ENCODE results near the gene SCARB1. TPM values are rescaled to one million over a fixed set of nuclear protein-coding genes. Genes with fewer than 3 reads are reported as not detected.
A peak's percentile ranks its signal among the peaks of the same experiment; 100 is the strongest.

SCARB1 gene
- polyA plus RNA-seq, 1 donor: 167 TPM

GRCh38 chr12:124741211-124741610 is 122.5 kb downstream of the SCARB1 start:
- Histone ChIP-seq H3K4me1 (ENCODE audit: control insufficient read depth, insufficient read depth, low read length) (peaks cover 2% of the 10 kb centered on the region), H3K27ac (ENCODE audit: low read length) (no peak overlapping the region)
- no peak for DNase-seq

GRCh38 chr12:124740691-124741137 is 123.0 kb downstream of the SCARB1 start:
- DNase-seq: no peak
- Histone ChIP-seq H3K27me3 (ENCODE audit: control insufficient read depth, insufficient read depth, low read length) (peaks cover 5% of the 10 kb centered on the region), H3K4me3 (ENCODE audit: low read length) (no peak overlapping the region), H3K27ac (ENCODE audit: low read length) (no peak overlapping the region), H3K9me3 (ENCODE audit: control insufficient read depth, low read depth, low read length) (peaks cover 7% of the 10 kb centered on the region), H3K4me1 (ENCODE audit: control insufficient read depth, insufficient read depth, low read length) (no peaks in the 10 kb centered on the region), H3K36me3 (ENCODE audit: control insufficient read depth, insufficient read depth, low read length) (no peaks in the 10 kb centered on the region)
- no CpG with 5 or more reads among the region's 11 CpGs for whole genome bisulfite sequencing (ENCODE audit: insufficient coverage, low lambda C conversion rate)

More at GRCh38 chr12:124741211-124741610, 122.5 kb downstream of the SCARB1 start:
- peaks cover 5% of the 10 kb centered on the region for H3K27me3 ChIP-seq (ENCODE audit: control insufficient read depth, insufficient read depth, low read length)
- no peak overlapping the region for H3K4me3 ChIP-seq (ENCODE audit: low read length)
- no peaks in the 10 kb centered on the region for H3K36me3 ChIP-seq (ENCODE audit: control insufficient read depth, insufficient read depth, low read length)
- H3K9me3 ChIP-seq (ENCODE audit: control insufficient read depth, low read depth, low read length): peaks cover 7% of the 10 kb centered on the region
- no CpG with 5 or more reads among the region's 7 CpGs for WGBS (ENCODE audit: insufficient coverage, low lambda C conversion rate)

- no CpG with 5 or more reads among the region's 5 CpGs for WGBS (ENCODE audit: insufficient coverage, low lambda C conversion rate)
- no peak for DNase-seq
- H3K4me3 ChIP-seq (ENCODE audit: low read length): no peak overlapping the region
Measured at GRCh38 chr12:124739953-124740561, 123.6 kb downstream of the SCARB1 start.

GRCh38 chr12:124738636-124739467 is 124.8 kb downstream of the SCARB1 start:
- 36% methylated on average over 3 of the region's 34 CpGs for WGBS (ENCODE audit: insufficient coverage, low lambda C conversion rate)
- Histone ChIP-seq H3K27me3 (ENCODE audit: control insufficient read depth, insufficient read depth, low read length) (peaks cover 5% of the 10 kb centered on the region), H3K4me1 (ENCODE audit: control insufficient read depth, insufficient read depth, low read length) (no peaks in the 10 kb centered on the region), H3K27ac (ENCODE audit: low read length) (no peak overlapping the region), H3K36me3 (ENCODE audit: control insufficient read depth, insufficient read depth, low read length) (no peaks in the 10 kb centered on the region), H3K4me3 (ENCODE audit: low read length) (no peak overlapping the region), H3K9me3 (ENCODE audit: control insufficient read depth, low read depth, low read length) (peaks cover 7% of the 10 kb centered on the region)
- peak in 1 of 2 donors; percentile 57 for DNase-seq

More at GRCh38 chr12:124739953-124740561, 123.6 kb downstream of the SCARB1 start:
- Histone ChIP-seq H3K9me3 (ENCODE audit: control insufficient read depth, low read depth, low read length) (peaks cover 7% of the 10 kb centered on the region), H3K27me3 (ENCODE audit: control insufficient read depth, insufficient read depth, low read length) (peaks cover 5% of the 10 kb centered on the region), H3K27ac (ENCODE audit: low read length) (no peak overlapping the region), H3K4me1 (ENCODE audit: control insufficient read depth, insufficient read depth, low read length) (no peaks in the 10 kb centered on the region), H3K36me3 (ENCODE audit: control insufficient read depth, insufficient read depth, low read length) (no peaks in the 10 kb centered on the region)

GRCh38 chr12:124737772-124738635 is 125.7 kb downstream of the SCARB1 start:
- H3K4me1 ChIP-seq (ENCODE audit: control insufficient read depth, insufficient read depth, low read length): no peaks in the 10 kb centered on the region
- no peak overlapping the region for H3K27ac ChIP-seq (ENCODE audit: low read length)
- WGBS (ENCODE audit: insufficient coverage, low lambda C conversion rate): no CpG with 5 or more reads among the region's 15 CpGs
- H3K27me3 ChIP-seq (ENCODE audit: control insufficient read depth, insufficient read depth, low read length): peaks cover 5% of the 10 kb centered on the region
- no peak overlapping the region for H3K4me3 ChIP-seq (ENCODE audit: low read length)
- H3K9me3 ChIP-seq (ENCODE audit: control insufficient read depth, low read depth, low read length): peaks cover 7% of the 10 kb centered on the region
- no peak for DNase-seq
- H3K36me3 ChIP-seq (ENCODE audit: control insufficient read depth, insufficient read depth, low read length): no peaks in the 10 kb centered on the region

- peaks cover 5% of the 10 kb centered on the region for H3K27me3 ChIP-seq (ENCODE audit: control insufficient read depth, insufficient read depth, low read length)
- H3K4me1 ChIP-seq (ENCODE audit: control insufficient read depth, insufficient read depth, low read length): no peaks in the 10 kb centered on the region
- peaks cover 7% of the 10 kb centered on the region for H3K9me3 ChIP-seq (ENCODE audit: control insufficient read depth, low read depth, low read length)
- no peak for DNase-seq
- no peak overlapping the region for H3K4me3 ChIP-seq (ENCODE audit: low read length)
- no peak overlapping the region for H3K27ac ChIP-seq (ENCODE audit: low read length)
- no CpG with 5 or more reads among the region's 8 CpGs for WGBS (ENCODE audit: insufficient coverage, low lambda C conversion rate)
- H3K36me3 ChIP-seq (ENCODE audit: control insufficient read depth, insufficient read depth, low read length): no peaks in the 10 kb centered on the region
Measured at GRCh38 chr12:124737040-124737419, 126.6 kb downstream of the SCARB1 start.

GRCh38 chr12:124736115-124737039 is 127.3 kb downstream of the SCARB1 start:
- Histone ChIP-seq H3K27ac (ENCODE audit: low read length) (no peak overlapping the region), H3K9me3 (ENCODE audit: control insufficient read depth, low read depth, low read length) (peaks cover 7% of the 10 kb centered on the region), H3K36me3 (ENCODE audit: control insufficient read depth, insufficient read depth, low read length) (no peaks in the 10 kb centered on the region), H3K4me1 (ENCODE audit: control insufficient read depth, insufficient read depth, low read length) (no peaks in the 10 kb centered on the region), H3K27me3 (ENCODE audit: control insufficient read depth, insufficient read depth, low read length) (peaks cover 5% of the 10 kb centered on the region), H3K4me3 (ENCODE audit: low read length) (no peak overlapping the region)
- DNase-seq: no peak
- no CpG with 5 or more reads among the region's 27 CpGs for WGBS (ENCODE audit: insufficient coverage, low lambda C conversion rate)

- 80% methylated on average over 1 of the region's 22 CpGs for WGBS (ENCODE audit: insufficient coverage, low lambda C conversion rate)
- no peak overlapping the region for H3K4me3 ChIP-seq (ENCODE audit: low read length)
- peaks cover 5% of the 10 kb centered on the region for H3K27me3 ChIP-seq (ENCODE audit: control insufficient read depth, insufficient read depth, low read length)
- no peak overlapping the region for H3K27ac ChIP-seq (ENCODE audit: low read length)
- H3K36me3 ChIP-seq (ENCODE audit: control insufficient read depth, insufficient read depth, low read length): no peaks in the 10 kb centered on the region
- H3K4me1 ChIP-seq (ENCODE audit: control insufficient read depth, insufficient read depth, low read length): peaks cover 3% of the 10 kb centered on the region
- peaks cover under 1% of the 10 kb centered on the region for H3K9me3 ChIP-seq (ENCODE audit: control insufficient read depth, low read depth, low read length)
- DNase-seq: no peak
Measured at GRCh38 chr12:124734224-124734788, 129.4 kb downstream of the SCARB1 start.

GRCh38 chr12:124733086-124733485 is 130.6 kb downstream of the SCARB1 start:
- Histone ChIP-seq H3K27me3 (ENCODE audit: control insufficient read depth, insufficient read depth, low read length) (no peaks in the 10 kb centered on the region), H3K9me3 (ENCODE audit: control insufficient read depth, low read depth, low read length) (no peaks in the 10 kb centered on the region), H3K4me1 (ENCODE audit: control insufficient read depth, insufficient read depth, low read length) (peaks cover 3% of the 10 kb centered on the region), H3K4me3 (ENCODE audit: low read length) (no peak overlapping the region), H3K36me3 (ENCODE audit: control insufficient read depth, insufficient read depth, low read length) (no peaks in the 10 kb centered on the region), H3K27ac (ENCODE audit: low read length) (no peak overlapping the region)
- no CpG with 5 or more reads among the region's 6 CpGs for WGBS (ENCODE audit: insufficient coverage, low lambda C conversion rate)
- DNase-seq: no peak

Data from large intestine (tissue), 3 donors.